Cardiac muscle cell (in vitro differentiated cells and primary cell): Measurements from ENCODE around the gene NAGLU. TPM values are rescaled to one million over a fixed set of nuclear protein-coding genes. Genes with fewer than 3 reads are reported as not detected.
A peak's percentile ranks its signal among the peaks of the same experiment; 100 is the strongest.

Experiments used
- DNase-seq, 2 donors: peaks; one replicate each; pipeline versions ENCODE4 v3.0.0 to v3.0.0-alpha.2; 2010 to 2017; ENCODE audit warnings: low read depth in 1 of 2, low spot score in 1 of 2
- H3K27ac ChIP-seq: fragments of 200-600 bp; sonication (generic); 2 replicates; pipeline ENCODE4 v1.5.1; 2016
- H3K27me3 ChIP-seq: fragments of 200-600 bp; sonication (generic); 2 replicates; pipeline ENCODE4 v1.6.0; 2016; ENCODE audit warnings: control low read depth
- H3K36me3 ChIP-seq: fragments of 200-600 bp; sonication (generic); 2 replicates; pipeline ENCODE4 v1.5.1; 2016; ENCODE audit warnings: control low read depth
- H3K4me1 ChIP-seq: fragments of 200-600 bp; sonication (generic); 2 replicates; pipeline ENCODE4 v1.8.1; 2017; ENCODE audit warnings: low read depth, mild to moderate bottlenecking, mixed run types
- H3K4me3 ChIP-seq: fragments of 200-600 bp; sonication (generic); 2 replicates; pipeline ENCODE4 v1.5.1; 2016; ENCODE audit warnings: mild to moderate bottlenecking
- H3K9me3 ChIP-seq: fragments of 200-600 bp; sonication (generic); 2 replicates; pipeline ENCODE4 v1.5.1; 2017; ENCODE audit warnings: low read depth, mild to moderate bottlenecking, control low read depth
- polyA plus RNA-seq: library from polyadenylated mRNA; unstranded; fragments of >200 nt; fragmentation: Nextera tagmentation; extraction: Ambion mirVana; gene quantifications from 2 replicates; pipeline ENCODE4 v1.2.1, GENCODE V29; 2016
- total RNA-seq: library from RNA; depleted of rRNA; stranded (reverse); fragments of >200 nt; gene quantifications from 2 replicates; pipeline ENCODE4 v1.2.3, GENCODE V29; 2016
- TF ChIP-seq, protein P1 (sequence below): IDR thresholded peaks from 2 replicates; pipeline ENCODE4 v1.5.1; 2012; ENCODE audit warnings: low read depth, mild to moderate bottlenecking, low read length

The NAGLU gene
- total and polyA plus RNA-seq, 2 experiments from 2014 or later, result 49.0 to 56.9 TPM

DNA sequence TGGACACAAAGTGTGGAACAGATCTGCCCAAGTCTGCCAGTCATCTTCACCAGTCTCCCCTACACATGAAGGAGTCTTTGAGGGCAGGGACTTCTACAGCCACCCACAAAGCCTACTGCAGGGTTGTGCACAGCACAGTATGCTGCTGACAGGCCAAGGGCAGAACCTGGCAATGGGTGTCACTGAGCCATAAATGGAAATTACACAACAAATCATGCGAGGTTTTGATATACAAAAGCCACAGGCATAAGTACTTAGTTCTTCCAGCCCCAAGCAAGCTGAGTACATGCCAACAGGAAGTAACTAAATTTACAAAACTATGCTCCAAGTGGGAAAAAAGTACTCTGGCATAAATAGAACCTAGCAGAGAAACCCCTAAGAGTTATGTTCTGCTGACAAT is 49.3 kb downstream of the NAGLU start:
- Histone ChIP-seq H3K27me3 (no peaks in the 10 kb centered on the region), H3K36me3 (peaks cover 72% of the 10 kb centered on the region), H3K4me3 (no peak overlapping the region), H3K9me3 (no peaks in the 10 kb centered on the region), H3K27ac (no peak overlapping the region), H3K4me1 (no peaks in the 10 kb centered on the region)
- TF ChIP-seq, protein P1, sequence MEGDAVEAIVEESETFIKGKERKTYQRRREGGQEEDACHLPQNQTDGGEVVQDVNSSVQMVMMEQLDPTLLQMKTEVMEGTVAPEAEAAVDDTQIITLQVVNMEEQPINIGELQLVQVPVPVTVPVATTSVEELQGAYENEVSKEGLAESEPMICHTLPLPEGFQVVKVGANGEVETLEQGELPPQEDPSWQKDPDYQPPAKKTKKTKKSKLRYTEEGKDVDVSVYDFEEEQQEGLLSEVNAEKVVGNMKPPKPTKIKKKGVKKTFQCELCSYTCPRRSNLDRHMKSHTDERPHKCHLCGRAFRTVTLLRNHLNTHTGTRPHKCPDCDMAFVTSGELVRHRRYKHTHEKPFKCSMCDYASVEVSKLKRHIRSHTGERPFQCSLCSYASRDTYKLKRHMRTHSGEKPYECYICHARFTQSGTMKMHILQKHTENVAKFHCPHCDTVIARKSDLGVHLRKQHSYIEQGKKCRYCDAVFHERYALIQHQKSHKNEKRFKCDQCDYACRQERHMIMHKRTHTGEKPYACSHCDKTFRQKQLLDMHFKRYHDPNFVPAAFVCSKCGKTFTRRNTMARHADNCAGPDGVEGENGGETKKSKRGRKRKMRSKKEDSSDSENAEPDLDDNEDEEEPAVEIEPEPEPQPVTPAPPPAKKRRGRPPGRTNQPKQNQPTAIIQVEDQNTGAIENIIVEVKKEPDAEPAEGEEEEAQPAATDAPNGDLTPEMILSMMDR, result no peak
- DNase-seq, result peak in 1 of 2 donors; percentile 52

DNA sequence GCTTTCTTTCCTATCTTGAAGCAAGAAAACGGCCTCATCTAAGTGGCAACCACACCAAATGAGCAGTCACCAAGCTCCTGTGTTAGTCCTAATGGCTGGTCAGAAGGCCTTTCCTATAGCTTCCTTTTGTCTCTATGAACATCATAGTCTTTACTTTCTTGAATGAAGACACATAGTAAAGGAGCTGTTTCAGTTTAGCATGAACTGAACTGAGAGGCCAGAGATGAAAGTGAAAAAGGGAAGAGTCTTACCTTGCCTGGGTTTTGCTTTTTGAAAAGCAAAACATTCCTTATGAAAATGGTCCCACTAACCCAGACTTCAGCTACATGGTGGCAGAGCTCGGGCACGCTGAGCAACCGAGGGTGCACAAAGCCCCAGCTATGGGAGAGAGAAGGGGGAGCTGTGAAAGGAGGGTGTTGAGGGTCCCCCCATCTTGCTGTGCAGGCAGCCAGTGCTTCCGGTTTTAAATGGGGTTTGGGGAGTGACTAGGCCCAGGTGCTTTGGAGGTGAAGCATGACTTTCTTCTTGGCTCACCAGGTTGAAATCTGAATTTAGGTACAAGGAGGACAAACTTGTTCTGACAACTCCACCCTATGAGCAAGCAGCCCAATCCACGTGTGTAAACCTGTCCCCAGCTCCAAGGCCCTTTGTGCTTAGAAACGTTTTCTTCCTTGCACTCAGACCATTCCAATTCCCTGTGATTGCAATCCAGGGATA is 50.6 kb downstream of the NAGLU start:
- no peak overlapping the region for H3K4me3 ChIP-seq
- H3K27me3 ChIP-seq, result no peaks in the 10 kb centered on the region
- H3K36me3 ChIP-seq, result peaks cover 73% of the 10 kb centered on the region
- H3K9me3 ChIP-seq, result no peaks in the 10 kb centered on the region
- no peaks in the 10 kb centered on the region for H3K4me1 ChIP-seq
- H3K27ac ChIP-seq, result no peak overlapping the region
- TF ChIP-seq, protein P1, result no peak
- DNase-seq, result no peak

GRCh38 chr17:42590886-42591285 is 54.8 kb downstream of the NAGLU start:
- Histone ChIP-seq H3K36me3 (peaks cover 39% of the 10 kb centered on the region), H3K27me3 (no peaks in the 10 kb centered on the region), H3K27ac (no peak overlapping the region), H3K4me1 (no peaks in the 10 kb centered on the region), H3K4me3 (no peak overlapping the region), H3K9me3 (no peaks in the 10 kb centered on the region)
- TF ChIP-seq, protein P1, result no peak
- DNase-seq, result no peak

DNA sequence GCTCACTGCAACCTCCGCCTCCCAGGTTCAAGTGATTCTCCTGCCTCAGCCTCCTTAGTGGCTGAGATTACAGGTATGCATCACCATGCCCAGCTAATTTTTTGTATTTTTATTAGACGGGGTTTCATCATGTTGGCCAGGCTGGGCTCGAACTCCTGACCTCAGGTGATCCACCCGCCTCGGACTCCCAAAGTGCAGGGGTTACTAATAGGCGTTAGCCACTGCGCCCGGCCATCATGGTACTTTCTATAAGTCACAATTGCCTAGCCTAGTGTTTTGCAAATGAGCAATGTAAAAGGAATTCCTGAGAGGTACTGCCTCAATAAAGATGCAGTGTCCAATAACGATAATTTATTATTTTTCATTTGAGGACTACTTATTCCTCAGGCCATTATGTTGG is 55.4 kb downstream of the NAGLU start:
- H3K27ac ChIP-seq, result no peak overlapping the region
- no peaks in the 10 kb centered on the region for H3K27me3 ChIP-seq
- no peak for DNase-seq
- H3K4me3 ChIP-seq, result no peak overlapping the region
- peaks cover 34% of the 10 kb centered on the region for H3K36me3 ChIP-seq
- H3K4me1 ChIP-seq, result no peaks in the 10 kb centered on the region
- TF ChIP-seq, protein P1, result no peak
- no peaks in the 10 kb centered on the region for H3K9me3 ChIP-seq

Other genes starting within 250 kb of the NAGLU start
- gene STAT5A, start 247.7 kb upstream of the NAGLU start, total RNA-seq, result 6.8 and 12.2 TPM in 2 replicates
- 8.2 and 9.7 TPM in 2 replicates for gene STAT5A, start 247.7 kb upstream of the NAGLU start, polyA plus RNA-seq
- gene STAT3, start 147.8 kb upstream of the NAGLU start, total RNA-seq, result 82.1 and 87.8 TPM in 2 replicates
- gene STAT3, start 147.8 kb upstream of the NAGLU start, polyA plus RNA-seq, result 82.7 and 102 TPM in 2 replicates
- 47.7 and 72.3 TPM in 2 replicates for gene CAVIN1, start 113.0 kb upstream of the NAGLU start, total RNA-seq
- 40.0 and 61.3 TPM in 2 replicates for gene CAVIN1, start 113.0 kb upstream of the NAGLU start, polyA plus RNA-seq
- 38.2 and 50.8 TPM in 2 replicates for gene ATP6V0A1, start 77.4 kb upstream of the NAGLU start, total RNA-seq
- gene ATP6V0A1, start 77.4 kb upstream of the NAGLU start, polyA plus RNA-seq, result 43.0 and 44.6 TPM in 2 replicates
- 4.3 and 6.0 TPM in 2 replicates for gene HSD17B1, start 16.7 kb downstream of the NAGLU start, total RNA-seq
- gene HSD17B1, start 16.7 kb downstream of the NAGLU start, polyA plus RNA-seq, result 2.8 and 3.0 TPM in 2 replicates
- 32.5 and 43.5 TPM in 2 replicates for gene COASY, start 25.9 kb downstream of the NAGLU start, total RNA-seq
- 74.7 and 97.4 TPM in 2 replicates for gene COASY, start 25.9 kb downstream of the NAGLU start, polyA plus RNA-seq
- gene MLX, start 30.9 kb downstream of the NAGLU start, total RNA-seq, result 22.4 and 28.1 TPM in 2 replicates
- gene MLX, start 30.9 kb downstream of the NAGLU start, polyA plus RNA-seq, result 37.1 and 47.3 TPM in 2 replicates
- gene PSMC3IP, start 41.5 kb downstream of the NAGLU start, total RNA-seq, result 6.2 and 6.6 TPM in 2 replicates
- 9.1 and 14.0 TPM in 2 replicates for gene PSMC3IP, start 41.5 kb downstream of the NAGLU start, polyA plus RNA-seq
- 47.7 and 56.4 TPM in 2 replicates for gene RETREG3, start 73.1 kb downstream of the NAGLU start, total RNA-seq
- 46.9 and 48.0 TPM in 2 replicates for gene RETREG3, start 73.1 kb downstream of the NAGLU start, polyA plus RNA-seq
- 97.2 and 159 TPM in 2 replicates for gene TUBG1, start 73.4 kb downstream of the NAGLU start, total RNA-seq
- 162 and 177 TPM in 2 replicates for gene TUBG1, start 73.4 kb downstream of the NAGLU start, polyA plus RNA-seq
- gene TUBG2, start 123.0 kb downstream of the NAGLU start, total RNA-seq, result 47.1 and 62.7 TPM in 2 replicates
- 67.4 and 83.1 TPM in 2 replicates for gene TUBG2, start 123.0 kb downstream of the NAGLU start, polyA plus RNA-seq
- gene PLEKHH3, start 140.8 kb downstream of the NAGLU start, total RNA-seq, result 50.3 and 79.1 TPM in 2 replicates
- 54.7 and 95.6 TPM in 2 replicates for gene PLEKHH3, start 140.8 kb downstream of the NAGLU start, polyA plus RNA-seq
- 5.8 and 13.5 TPM in 2 replicates for gene CCR10, start 145.6 kb downstream of the NAGLU start, total RNA-seq
- gene CCR10, start 145.6 kb downstream of the NAGLU start, polyA plus RNA-seq, result 16.3 and 21.1 TPM in 2 replicates
- 15.4 and 17.9 TPM in 2 replicates for gene CNTNAP1, start 146.3 kb downstream of the NAGLU start, total RNA-seq
- gene CNTNAP1, start 146.3 kb downstream of the NAGLU start, polyA plus RNA-seq, result 3.5 and 3.9 TPM in 2 replicates
- 19.2 and 33.8 TPM in 2 replicates for gene EZH1, start 208.8 kb downstream of the NAGLU start, total RNA-seq
- gene EZH1, start 208.8 kb downstream of the NAGLU start, polyA plus RNA-seq, result 22.7 and 34.9 TPM in 2 replicates
- gene RAMP2, start 225.0 kb downstream of the NAGLU start, total RNA-seq, result 16.2 and 16.5 TPM in 2 replicates
- 20.6 and 28.0 TPM in 2 replicates for gene RAMP2, start 225.0 kb downstream of the NAGLU start, polyA plus RNA-seq
- gene VPS25, start 237.2 kb downstream of the NAGLU start, total RNA-seq, result 101 and 129 TPM in 2 replicates
- 133 and 136 TPM in 2 replicates for gene VPS25, start 237.2 kb downstream of the NAGLU start, polyA plus RNA-seq
- gene WNK4, start 244.4 kb downstream of the NAGLU start, total RNA-seq, result 0.04 and 1.6 TPM in 2 replicates
- gene WNK4, start 244.4 kb downstream of the NAGLU start, polyA plus RNA-seq, result 0.67 and 0.71 TPM in 2 replicates